Esophagus squamous epithelium (tissue), 5 donors: ENCODE measurements around the gene ZNF575. TPM values are rescaled to one million over a fixed set of nuclear protein-coding genes. Genes with fewer than 3 reads are reported as not detected.

Source experiments
- DNase-seq: peaks from one replicate; lab custom pipeline; 2025; lab: John Stamatoyannopoulos, UW
- H3K27ac ChIP-seq, 4 donors: fragments of 200-600 bp; sonication (generic); one replicate each; pipeline ENCODE4 v1.5.1; 2016 to 2019; ENCODE audit warnings: mild to moderate bottlenecking in 1 of 4
- H3K27me3 ChIP-seq, 4 donors: fragments of 200-600 bp; sonication (generic); 1 replicate in 3 of 4; 2 replicates in 1 of 4; pipeline versions ENCODE4 v1.5.1 to v1.6.0; 2017 to 2021; ENCODE audit warnings: antibody characterized with exemption in 1 of 4
- H3K36me3 ChIP-seq, 3 donors: fragments of 200-600 bp; sonication (generic); one replicate each; pipeline ENCODE4 v1.5.1; 2016 to 2019
- H3K4me1 ChIP-seq, 3 donors: fragments of 200-600 bp; sonication (generic); one replicate each; pipeline ENCODE4 v1.5.1; 2017 to 2019
- H3K4me3 ChIP-seq, 4 donors: fragments of 200-600 bp; sonication (generic); 1 replicate in 3 of 4; 2 replicates in 1 of 4; pipeline ENCODE4 v1.5.1; 2016 to 2019; ENCODE audit warnings: mild to moderate bottlenecking in 2 of 4, moderate library complexity in 1 of 4
- H3K9me3 ChIP-seq, 3 donors: fragments of 200-600 bp; sonication (generic); one replicate each; pipeline ENCODE4 v1.5.1; 2016 to 2019
- CTCF ChIP-seq, 6 experiments: fragments of 450-650 bp in 4 of 6; fragments of 200-600 bp in 2 of 6; sonication (generic) in 2 of 6; IDR thresholded peaks; one replicate each; pipeline ENCODE4 v1.5.1; 2016 to 2019; ENCODE audit warnings: antibody characterized with exemption in 6 of 6, mild to moderate bottlenecking in 4 of 6, moderate library complexity in 4 of 6
- POLR2A ChIP-seq, 4 donors: fragments of 450-650 bp; IDR thresholded peaks; one replicate each; pipeline ENCODE4 v1.6.1; 2017; ENCODE audit warnings: antibody characterized with exemption in 4 of 4, mild to moderate bottlenecking in 4 of 4, moderate library complexity in 3 of 4
- WGBS, 2 donors: methylation state at CpG; one replicate each; pipeline ENCODE4 v1.1.5; 2018; 5-methylcytosine and 5-hydroxymethylcytosine counted together
- intact Hi-C: fragments of 100-400 bp; cut with DNase I; formaldehyde crosslinking; loops from one replicate; pipeline ENCODE4 v1.15.0; 2022
- total RNA-seq, 4 donors: library from RNA; depleted of rRNA; stranded (reverse); fragments of >200 nt; gene quantifications; one replicate each; pipeline ENCODE4 v1.1.0, GENCODE V29; 2016
- donor health status: DM: yes; HTN: yes; CAD: no.

The ZNF575 gene
- total RNA-seq, 4 donors from 2014 or later, result not detected

DNA sequence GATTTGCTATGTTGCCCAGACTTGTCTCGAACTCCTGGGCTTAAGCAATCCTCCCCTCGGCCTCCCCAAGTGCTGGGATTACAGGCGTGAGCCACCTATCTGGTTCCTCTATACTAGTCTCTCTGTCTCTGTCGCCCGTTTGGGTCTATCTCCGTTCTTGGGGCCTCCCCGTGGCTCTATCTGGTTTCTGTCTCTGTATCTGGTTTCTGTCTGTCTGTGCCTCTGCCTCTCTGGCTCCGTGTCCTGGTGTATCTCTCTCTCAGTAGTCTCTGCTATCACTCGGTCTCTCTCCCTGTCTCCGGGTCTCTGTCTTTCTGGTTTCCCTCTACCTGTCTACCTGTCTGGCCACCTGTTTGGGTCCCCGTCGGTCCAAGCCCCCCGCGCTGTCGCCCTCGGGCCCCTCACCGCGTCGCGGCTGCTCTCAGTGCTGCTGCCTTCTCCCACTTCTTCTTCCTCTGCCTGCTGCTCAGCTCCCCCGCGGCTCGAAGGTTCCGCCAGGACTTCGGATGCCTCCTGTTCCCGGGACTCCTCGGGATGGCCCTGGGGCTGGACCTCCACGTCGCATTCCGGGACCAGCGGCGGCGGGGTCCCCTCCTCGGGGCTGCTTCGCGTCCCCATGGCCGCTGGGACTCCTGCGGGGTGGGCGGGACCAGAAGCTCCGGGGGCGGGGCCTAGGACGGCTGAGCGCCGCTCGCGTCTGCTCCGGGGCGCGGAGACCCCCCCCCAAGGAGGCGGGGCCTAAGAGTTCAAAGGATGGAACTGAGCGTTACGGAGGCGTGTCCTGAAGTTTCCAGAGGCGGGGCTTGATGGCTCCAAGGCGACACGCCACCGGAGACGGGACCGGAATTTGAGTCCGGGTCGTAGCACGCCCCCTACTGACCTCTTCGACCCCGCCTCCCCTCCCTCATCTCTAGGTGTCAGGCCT, 29.2 kb upstream of the ZNF575 start:
- DNase-seq, result peak; percentile 69
- no peaks in the 10 kb centered on the region for H3K9me3 ChIP-seq
- WGBS, 2 donors, result 2% methylated on average over 22 to 31 of the region's 64 CpGs
- peak overlapping the region; percentile 87 to 96 (median 92) for H3K27ac ChIP-seq
- H3K36me3 ChIP-seq, result peaks cover 0 to 61% (median 13%) of the 10 kb centered on the region in 3 donors
- peak in 1 of 6 experiments; percentile 7 for TF ChIP-seq CTCF (IDR thresholded peaks at IDR 0.05)
- peak in 2 of 4 donors; percentile 10 to 73 for TF ChIP-seq POLR2A (IDR thresholded peaks at IDR 0.05)
- H3K27me3 ChIP-seq, result no peaks in the 10 kb centered on the region
- peak overlapping the region; percentile 57 to 93 (median 80) for H3K4me3 ChIP-seq
- H3K4me1 ChIP-seq, result peaks cover 13 to 39% (median 24%) of the 10 kb centered on the region in 3 donors
- intact Hi-C loops, result no loop called here

- intact Hi-C loops, result no loop called here
- DNase-seq, result no peak
These were observed 28.4 kb upstream of the ZNF575 start, which contains the start of gene PHLDB3 for GRCh38 chr19:43504426-43505185. TSS of gene PHLDB3 (minus strand) at chr19:43504746. CDS start at chr19:43504118, 628 bp downstream.

GRCh38 chr19:43505186-43505456, 27.9 kb upstream of the ZNF575 start:
- Histone ChIP-seq H3K4me1 (peaks cover 13 to 38% (median 24%) of the 10 kb centered on the region in 3 donors), H3K36me3 (peaks cover 3 to 61% (median 12%) of the 10 kb centered on the region in 3 donors), H3K27me3 (no peaks in the 10 kb centered on the region), H3K4me3 (peak overlapping the region in 2 of 4 donors; percentile 69 to 93), H3K27ac (peak overlapping the region; percentile 87 to 96 (median 92)), H3K9me3 (no peaks in the 10 kb centered on the region)
- TF ChIP-seq POLR2A (IDR thresholded peaks at IDR 0.05), result no peak
- no peak for TF ChIP-seq CTCF (IDR thresholded peaks at IDR 0.05)
- DNase-seq, result no peak
- intact Hi-C loops, result no loop called here
- WGBS, 2 donors, result 61 to 76% methylated on average over 3 of the region's 3 CpGs

More at GRCh38 chr19:43504426-43505185, 28.4 kb upstream of the ZNF575 start, which contains the start of gene PHLDB3:
- Histone ChIP-seq H3K27ac (peak within 1 kb of the TSS; percentile 87 to 96 (median 92)), H3K4me1 (peaks cover 13 to 38% (median 24%) of the 10 kb centered on the region in 3 donors), H3K27me3 (no peaks in the 10 kb centered on the region), H3K9me3 (no peaks in the 10 kb centered on the region), H3K36me3 (peaks cover 0 to 61% (median 12%) of the 10 kb centered on the region in 3 donors), H3K4me3 (peak within 1 kb of the TSS; percentile 57 to 93 (median 80))
- TF ChIP-seq POLR2A (IDR thresholded peaks at IDR 0.05) (no peak), CTCF (IDR thresholded peaks at IDR 0.05) (peak in 2 of 6 experiments; percentile 1 to 5)
- 2% methylated on average over 9 to 10 of the region's 42 CpGs for WGBS, 2 donors

- Histone ChIP-seq H3K9me3 (no peaks in the 10 kb centered on the region), H3K4me1 (peaks cover 13 to 38% (median 24%) of the 10 kb centered on the region in 3 donors), H3K36me3 (peaks cover 9 to 60% (median 12%) of the 10 kb centered on the region in 3 donors), H3K27me3 (no peaks in the 10 kb centered on the region), H3K4me3 (no peak overlapping the region), H3K27ac (peak overlapping the region in 1 of 4 donors; percentile 92)
- TF ChIP-seq POLR2A (IDR thresholded peaks at IDR 0.05), result no peak
- no peak for TF ChIP-seq CTCF (IDR thresholded peaks at IDR 0.05)
- no peak for DNase-seq
- 89% methylated on average over 3 to 5 of the region's 5 CpGs for WGBS, 2 donors
- intact Hi-C loops, result no loop called here
These were observed 27.0 kb upstream of the ZNF575 start for GRCh38 chr19:43505941-43506340.
